ENCODE measurements around the gene SOHLH1.

The SOHLH1 gene

GRCh38 chr9:135650408-135650807 lies 48.9 kb downstream of the SOHLH1 start:
- TF ChIP-seq CTCF (IDR thresholded peaks at IDR 0.05), result no peak
- Histone ChIP-seq H3K4me3 (no peak overlapping the region), H3K27ac (no peak overlapping the region)
- no peak for DNase-seq (ENCODE audit: low spot score)

- TF ChIP-seq CTCF (IDR thresholded peaks at IDR 0.05), result no peak
- Histone ChIP-seq H3K27ac (no peak overlapping the region), H3K4me3 (no peak overlapping the region)
- no peak for DNase-seq (ENCODE audit: low spot score)
Measured at GRCh38 chr9:135649508-135649907, 49.8 kb downstream of the SOHLH1 start.

GRCh38 chr9:135648494-135649410 lies 50.5 kb downstream of the SOHLH1 start:
- Histone ChIP-seq H3K27ac (no peak overlapping the region), H3K4me3 (no peak overlapping the region)
- TF ChIP-seq CTCF (IDR thresholded peaks at IDR 0.05), result no peak
- no peak for DNase-seq (ENCODE audit: low spot score)

- no peak for DNase-seq (ENCODE audit: low spot score)
- no peak for TF ChIP-seq CTCF (IDR thresholded peaks at IDR 0.05)
- Histone ChIP-seq H3K27ac (no peak overlapping the region), H3K4me3 (no peak overlapping the region)
Measured at GRCh38 chr9:135647884-135648283, 51.4 kb downstream of the SOHLH1 start.

GRCh38 chr9:135644631-135645218 lies 54.6 kb downstream of the SOHLH1 start:
- Histone ChIP-seq H3K4me3 (no peak overlapping the region), H3K27ac (no peak overlapping the region)
- TF ChIP-seq CTCF (IDR thresholded peaks at IDR 0.05), result no peak
- no peak for DNase-seq (ENCODE audit: low spot score)
